SK-N-SH (cell line): ENCODE results near the gene MALT1. TPM values are rescaled to one million over a fixed set of nuclear protein-coding genes. Genes with fewer than 3 reads are reported as not detected.

Experiments
- CTCF ChIA-PET: fragments of 300-600, 350-600 bp; formaldehyde crosslinking; extraction: SDS; loops from one replicate; lab custom pipeline; 2021; lab: Yijun Ruan, JAX
- POLR2A ChIA-PET: fragments of 350-600 bp; sonication (Branson Sonifier 250); formaldehyde crosslinking; extraction: SDS; loops from one replicate; lab custom pipeline; 2020; ENCODE audit warnings: antibody characterized with exemption, inconsistent platforms; lab: Yijun Ruan, JAX
- DNase-seq: peaks from one replicate; pipeline ENCODE4 v3.0.0; 2012
- H2AFZ ChIP-seq: fragments of 200-600 bp; sonication (generic); 2 replicates; pipeline ENCODE4 v1.8.1; 2016; ENCODE audit warnings: antibody characterized with exemption, mild to moderate bottlenecking, low read depth
- H3F3A ChIP-seq: fragments of 200-600 bp; sonication (generic); replicated peaks from 2 replicates; pipeline ENCODE3; 2016; ENCODE audit warnings: antibody characterized with exemption, mild to moderate bottlenecking; ENCODE audit not compliant: insufficient read depth
- H3K27ac ChIP-seq, 2 experiments: fragments of 200-500 bp in 1 of 2; fragments of 200-600 bp in 1 of 2; sonication (Bioruptor generic) in 1 of 2; sonication (generic), shearing (Covaris generic) in 1 of 2; 2 replicates each; pipeline versions ENCODE4 v1.5.1 to v1.6.1; 2014 to 2016; ENCODE audit warnings: low read depth in 2 of 2, inconsistent platforms in 1 of 2, low read length in 1 of 2, mild to moderate bottlenecking in 1 of 2, mixed read lengths in 1 of 2
- H3K27me3 ChIP-seq: fragments of 200-600 bp; sonication (generic), shearing (Covaris generic); 2 replicates; pipeline ENCODE4 v1.6.1; 2016; ENCODE audit warnings: mixed run types; ENCODE audit not compliant: insufficient read depth
- H3K36me3 ChIP-seq, 2 experiments: fragments of 200-500 bp in 1 of 2; fragments of 200-600 bp in 1 of 2; sonication (Bioruptor generic) in 1 of 2; sonication (generic) in 1 of 2; replicated peaks in 1 of 2; 2 replicates each; pipeline versions ENCODE3 to v1.5.1; 2014 to 2016; ENCODE audit warnings: low read length in 1 of 2, mild to moderate bottlenecking in 1 of 2; ENCODE audit not compliant: insufficient read depth in 2 of 2, control insufficient read depth in 1 of 2
- H3K4me1 ChIP-seq, 2 experiments: fragments of 200-500 bp in 1 of 2; fragments of 200-600 bp in 1 of 2; sonication (Bioruptor generic) in 1 of 2; sonication (generic), shearing (Covaris generic) in 1 of 2; 2 replicates each; pipeline versions ENCODE4 v1.5.1 to v1.6.1; 2014 to 2016; ENCODE audit warnings: low read depth in 1 of 2, low read length in 1 of 2, mixed run types in 1 of 2; ENCODE audit not compliant: insufficient read depth in 2 of 2, control insufficient read depth in 1 of 2
- H3K4me2 ChIP-seq: fragments of 200-600 bp; sonication (generic), shearing (Covaris generic); 2 replicates; pipeline ENCODE4 v1.6.1; 2017; ENCODE audit warnings: mixed run types
- H3K4me3 ChIP-seq, 2 experiments: fragments of 200-500 bp in 1 of 2; fragments of 200-600 bp in 1 of 2; sonication (Bioruptor generic) in 1 of 2; sonication (generic), shearing (Covaris generic) in 1 of 2; 2 replicates each; pipeline versions ENCODE4 v1.5.1 to v1.8.1; 2014 to 2016; ENCODE audit warnings: low read depth in 2 of 2, inconsistent platforms in 1 of 2, low read length in 1 of 2, mild to moderate bottlenecking in 1 of 2, mixed read lengths in 1 of 2, moderate library complexity in 1 of 2
- H3K79me2 ChIP-seq: fragments of 200-600 bp; sonication (generic); 2 replicates; pipeline ENCODE4 v1.8.1; 2017; ENCODE audit warnings: mild to moderate bottlenecking; ENCODE audit not compliant: insufficient read depth
- H3K9ac ChIP-seq: fragments of 200-600 bp; sonication (generic); 2 replicates; pipeline ENCODE4 v1.6.1; 2017; ENCODE audit warnings: mixed run types
- H3K9me2 ChIP-seq: fragments of 200-600 bp; sonication (generic); 2 replicates; pipeline ENCODE4 v1.6.1; 2017; ENCODE audit warnings: mixed run types
- H3K9me3 ChIP-seq: fragments of 200-600 bp; sonication (generic); 2 replicates; pipeline ENCODE4 v1.6.1; 2017; ENCODE audit warnings: mixed run types, mild to moderate bottlenecking, moderate library complexity
- H4K20me1 ChIP-seq: fragments of 200-600 bp; sonication (generic); 2 replicates; pipeline ENCODE4 v1.6.1; 2017; ENCODE audit warnings: mild to moderate bottlenecking, mixed run types; ENCODE audit not compliant: insufficient read depth
- ELF1 ChIP-seq: IDR thresholded peaks from 2 replicates; pipeline ENCODE4 v1.4.0; 2012
- EP300 ChIP-seq, 2 experiments: IDR thresholded peaks; 2 replicates each; pipeline versions ENCODE4 v1.4.0 to v1.6.1; 2012; ENCODE audit warnings: borderline replicate concordance in 1 of 2, low read depth in 1 of 2, low read length in 1 of 2
- EZH2phosphoT487 ChIP-seq: fragments of 200-600 bp; sonication (generic); IDR thresholded peaks from 2 replicates; pipeline ENCODE4 v1.6.1; 2017; ENCODE audit warnings: low read depth, mixed run types, mild to moderate bottlenecking, antibody characterized with exemption, moderate library complexity, borderline replicate concordance
- FOXJ3 ChIP-seq: sonication (generic); formaldehyde crosslinking; IDR thresholded peaks from 2 replicates; pipeline ENCODE4 v1.5.1; 2020; ENCODE audit warnings: mild to moderate bottlenecking, missing genetic modification reagents
- FOXM1 ChIP-seq: IDR thresholded peaks from 2 replicates; pipeline ENCODE4 v1.4.0; 2012; ENCODE audit warnings: low read depth, mild to moderate bottlenecking
- GABPA ChIP-seq: IDR thresholded peaks from 2 replicates; pipeline ENCODE4 v1.4.0; 2012; ENCODE audit warnings: low read depth, mild to moderate bottlenecking
- JUND ChIP-seq: IDR thresholded peaks from 2 replicates; pipeline ENCODE4 v1.4.0; 2012
- MXI1 ChIP-seq: IDR thresholded peaks from 2 replicates; pipeline ENCODE4 v1.6.1; 2012; ENCODE audit warnings: mild to moderate bottlenecking, low read depth, low read length, improper control_type of control experiment
- NRF1 ChIP-seq: IDR thresholded peaks from 2 replicates; pipeline ENCODE4 v1.6.1; 2012; ENCODE audit warnings: low read depth, mild to moderate bottlenecking, low read length
- RAD21 ChIP-seq: IDR thresholded peaks from 2 replicates; pipeline ENCODE4 v1.6.1; 2012; ENCODE audit warnings: mild to moderate bottlenecking, low read length
- RFX5 ChIP-seq: IDR thresholded peaks from 2 replicates; pipeline ENCODE4 v1.6.1; 2012; ENCODE audit warnings: mild to moderate bottlenecking, improper control_type of control experiment, low read length
- SIN3A ChIP-seq: IDR thresholded peaks from 2 replicates; pipeline ENCODE4 v1.6.1; 2012; ENCODE audit warnings: low read depth, mild to moderate bottlenecking, low read length, moderate library complexity, borderline replicate concordance
- TAF1 ChIP-seq: IDR thresholded peaks from 2 replicates; pipeline ENCODE4 v1.6.1; 2012; ENCODE audit warnings: low read depth, mild to moderate bottlenecking, low read length, moderate library complexity, borderline replicate concordance
- TEAD4 ChIP-seq: IDR thresholded peaks from 2 replicates; pipeline ENCODE4 v1.4.0; 2012; ENCODE audit warnings: mild to moderate bottlenecking, borderline replicate concordance; ENCODE audit not compliant: insufficient read depth
- USF2 ChIP-seq: fragments of 150-350 bp; IDR thresholded peaks from 2 replicates; pipeline ENCODE4 v1.6.1; 2017; ENCODE audit warnings: antibody characterized with exemption, low read length, low read depth, borderline replicate concordance
- YY1 ChIP-seq: IDR thresholded peaks from 2 replicates; pipeline ENCODE4 v1.4.0; 2012; ENCODE audit warnings: low read depth, mild to moderate bottlenecking
- WGBS: methylation state at CpG from one replicate; pipeline ENCODE4 v1.1.6; 2017; ENCODE audit warnings: low lambda C conversion rate; 5-methylcytosine and 5-hydroxymethylcytosine counted together
- polyA plus RNA-seq, 3 experiments: library from polyadenylated mRNA; depleted of rRNA; stranded (reverse); fragments of >200 nt; gene quantifications; 2 replicates each; pipeline ENCODE4 v1.2.3, GENCODE V29; 2012
- TF ChIP-seq, protein P1 (sequence below): IDR thresholded peaks from 2 replicates; pipeline ENCODE4 v1.4.0; 2012; ENCODE audit warnings: low read depth
- TF ChIP-seq, protein P2 (sequence below): fragments of 200-600 bp; sonication (generic); IDR thresholded peaks from 2 replicates; pipeline ENCODE4 v1.6.1; 2017; ENCODE audit warnings: antibody characterized with exemption, mild to moderate bottlenecking, moderate library complexity
- TF ChIP-seq, protein P3 (sequence below): IDR thresholded peaks from 2 replicates; pipeline ENCODE4 v1.6.1; 2012; ENCODE audit warnings: mild to moderate bottlenecking, low read depth, low read length, moderate library complexity
- TF ChIP-seq, protein P4 (sequence below): IDR thresholded peaks from 2 replicates; pipeline ENCODE4; 2012

The MALT1 gene
- polyA plus RNA-seq, 1 of the 3 experiments (the other 2 are of a cell fraction): 6.6 TPM

- no peaks in the 10 kb centered on the region for H3K27me3 ChIP-seq
Observed at GRCh38 chr18:58772161-58772560, 100.9 kb downstream of the MALT1 start.

DNA sequence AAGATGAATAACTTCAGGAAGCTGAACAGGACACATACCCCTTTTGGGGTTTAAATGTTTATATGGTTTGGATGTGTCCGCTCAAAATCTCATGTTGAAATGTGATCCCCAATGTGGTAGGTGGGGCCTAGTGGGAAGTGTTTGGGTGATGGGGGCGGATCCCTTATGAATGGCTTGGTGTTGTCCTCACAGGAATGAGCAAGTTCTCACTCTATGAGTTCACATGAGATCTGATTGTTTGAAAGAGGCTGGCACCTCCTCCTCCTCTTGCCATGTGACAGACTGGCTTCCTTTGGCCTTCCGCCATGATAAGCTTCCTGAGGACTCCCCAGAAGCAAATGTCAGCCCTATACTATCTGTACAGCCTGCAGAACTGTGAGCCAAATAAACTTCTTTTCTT lies 104.8 kb downstream of the MALT1 start:
- ChIA-PET POLR2A (no interaction called here), CTCF (interaction anchor here (1.0 to 11.1 kb wide), 5 partner anchors 12 to 295 kb away, joined by 3 to 215 read pairs (median 6); no protein-coding TSS in a partner anchor)
- WGBS: 100% methylated on average over 3 of the region's 3 CpGs
- Histone ChIP-seq H3K9ac (no peak overlapping the region), H3K27me3 (no peaks in the 10 kb centered on the region), H3K4me2 (no peak overlapping the region), H3K79me2 (no peaks in the 10 kb centered on the region), H3K36me3 (no peaks in the 10 kb centered on the region), H2AFZ (no peak overlapping the region), H3F3A (no peaks in the 10 kb centered on the region), H3K4me3 (no peak overlapping the region), H3K4me1 (no peaks in the 10 kb centered on the region), H3K9me2 (no peaks in the 10 kb centered on the region), H3K9me3 (no peaks in the 10 kb centered on the region), H4K20me1 (no peaks in the 10 kb centered on the region), H3K27ac (no peak overlapping the region)
- no peak for DNase-seq
- TF ChIP-seq EP300 (IDR thresholded peaks at IDR 0.05; ENCODE audit: borderline replicate concordance in 1 of 2, low read depth in 1 of 2, low read length in 1 of 2) (no peak), TAF1 (no peak), NRF1 (no peak), TEAD4 (no peak), ELF1 (no peak), GABPA (no peak), JUND (no peak), YY1 (no peak), USF2 (no peak), EZH2phosphoT487 (no peak), MXI1 (no peak), RFX5 (no peak)
- TF ChIP-seq, protein P1, sequence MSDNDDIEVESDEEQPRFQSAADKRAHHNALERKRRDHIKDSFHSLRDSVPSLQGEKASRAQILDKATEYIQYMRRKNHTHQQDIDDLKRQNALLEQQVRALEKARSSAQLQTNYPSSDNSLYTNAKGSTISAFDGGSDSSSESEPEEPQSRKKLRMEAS: no peak
- TF ChIP-seq, protein P2, sequence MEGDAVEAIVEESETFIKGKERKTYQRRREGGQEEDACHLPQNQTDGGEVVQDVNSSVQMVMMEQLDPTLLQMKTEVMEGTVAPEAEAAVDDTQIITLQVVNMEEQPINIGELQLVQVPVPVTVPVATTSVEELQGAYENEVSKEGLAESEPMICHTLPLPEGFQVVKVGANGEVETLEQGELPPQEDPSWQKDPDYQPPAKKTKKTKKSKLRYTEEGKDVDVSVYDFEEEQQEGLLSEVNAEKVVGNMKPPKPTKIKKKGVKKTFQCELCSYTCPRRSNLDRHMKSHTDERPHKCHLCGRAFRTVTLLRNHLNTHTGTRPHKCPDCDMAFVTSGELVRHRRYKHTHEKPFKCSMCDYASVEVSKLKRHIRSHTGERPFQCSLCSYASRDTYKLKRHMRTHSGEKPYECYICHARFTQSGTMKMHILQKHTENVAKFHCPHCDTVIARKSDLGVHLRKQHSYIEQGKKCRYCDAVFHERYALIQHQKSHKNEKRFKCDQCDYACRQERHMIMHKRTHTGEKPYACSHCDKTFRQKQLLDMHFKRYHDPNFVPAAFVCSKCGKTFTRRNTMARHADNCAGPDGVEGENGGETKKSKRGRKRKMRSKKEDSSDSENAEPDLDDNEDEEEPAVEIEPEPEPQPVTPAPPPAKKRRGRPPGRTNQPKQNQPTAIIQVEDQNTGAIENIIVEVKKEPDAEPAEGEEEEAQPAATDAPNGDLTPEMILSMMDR: no peak
- TF ChIP-seq, protein P3, sequence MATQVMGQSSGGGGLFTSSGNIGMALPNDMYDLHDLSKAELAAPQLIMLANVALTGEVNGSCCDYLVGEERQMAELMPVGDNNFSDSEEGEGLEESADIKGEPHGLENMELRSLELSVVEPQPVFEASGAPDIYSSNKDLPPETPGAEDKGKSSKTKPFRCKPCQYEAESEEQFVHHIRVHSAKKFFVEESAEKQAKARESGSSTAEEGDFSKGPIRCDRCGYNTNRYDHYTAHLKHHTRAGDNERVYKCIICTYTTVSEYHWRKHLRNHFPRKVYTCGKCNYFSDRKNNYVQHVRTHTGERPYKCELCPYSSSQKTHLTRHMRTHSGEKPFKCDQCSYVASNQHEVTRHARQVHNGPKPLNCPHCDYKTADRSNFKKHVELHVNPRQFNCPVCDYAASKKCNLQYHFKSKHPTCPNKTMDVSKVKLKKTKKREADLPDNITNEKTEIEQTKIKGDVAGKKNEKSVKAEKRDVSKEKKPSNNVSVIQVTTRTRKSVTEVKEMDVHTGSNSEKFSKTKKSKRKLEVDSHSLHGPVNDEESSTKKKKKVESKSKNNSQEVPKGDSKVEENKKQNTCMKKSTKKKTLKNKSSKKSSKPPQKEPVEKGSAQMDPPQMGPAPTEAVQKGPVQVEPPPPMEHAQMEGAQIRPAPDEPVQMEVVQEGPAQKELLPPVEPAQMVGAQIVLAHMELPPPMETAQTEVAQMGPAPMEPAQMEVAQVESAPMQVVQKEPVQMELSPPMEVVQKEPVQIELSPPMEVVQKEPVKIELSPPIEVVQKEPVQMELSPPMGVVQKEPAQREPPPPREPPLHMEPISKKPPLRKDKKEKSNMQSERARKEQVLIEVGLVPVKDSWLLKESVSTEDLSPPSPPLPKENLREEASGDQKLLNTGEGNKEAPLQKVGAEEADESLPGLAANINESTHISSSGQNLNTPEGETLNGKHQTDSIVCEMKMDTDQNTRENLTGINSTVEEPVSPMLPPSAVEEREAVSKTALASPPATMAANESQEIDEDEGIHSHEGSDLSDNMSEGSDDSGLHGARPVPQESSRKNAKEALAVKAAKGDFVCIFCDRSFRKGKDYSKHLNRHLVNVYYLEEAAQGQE: no peak

More at GRCh38 chr18:58772161-58772560, 100.9 kb downstream of the MALT1 start:
- no peak overlapping the region for H3K4me2 ChIP-seq
- H3K4me3 ChIP-seq: no peak overlapping the region
- ChIA-PET CTCF (interaction anchor here (1.4 to 11.1 kb wide), 3 partner anchors 286 to 312 kb away, joined by 3 to 215 read pairs (median 4); no protein-coding TSS in a partner anchor), POLR2A (no interaction called here)
- no peaks in the 10 kb centered on the region for H3F3A ChIP-seq
- TF ChIP-seq, protein P4, sequence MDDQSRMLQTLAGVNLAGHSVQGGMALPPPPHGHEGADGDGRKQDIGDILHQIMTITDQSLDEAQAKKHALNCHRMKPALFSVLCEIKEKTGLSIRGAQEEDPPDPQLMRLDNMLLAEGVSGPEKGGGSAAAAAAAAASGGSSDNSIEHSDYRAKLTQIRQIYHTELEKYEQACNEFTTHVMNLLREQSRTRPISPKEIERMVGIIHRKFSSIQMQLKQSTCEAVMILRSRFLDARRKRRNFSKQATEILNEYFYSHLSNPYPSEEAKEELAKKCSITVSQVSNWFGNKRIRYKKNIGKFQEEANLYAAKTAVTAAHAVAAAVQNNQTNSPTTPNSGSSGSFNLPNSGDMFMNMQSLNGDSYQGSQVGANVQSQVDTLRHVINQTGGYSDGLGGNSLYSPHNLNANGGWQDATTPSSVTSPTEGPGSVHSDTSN: no peak
- TF ChIP-seq FOXM1 (no peak), RAD21 (no peak), FOXJ3 (CRISPR knock-in tag) (no peak), EZH2phosphoT487 (no peak), EP300 (IDR thresholded peaks at IDR 0.05; ENCODE audit: borderline replicate concordance in 1 of 2, low read depth in 1 of 2, low read length in 1 of 2) (no peak), SIN3A (no peak), JUND (no peak), RFX5 (no peak)
- TF ChIP-seq, protein P1: no peak
- H3K79me2 ChIP-seq: no peaks in the 10 kb centered on the region
- no peaks in the 10 kb centered on the region for H4K20me1 ChIP-seq
- H3K4me1 ChIP-seq: peaks cover 2 to 4% of the 10 kb centered on the region in 2 experiments; a peak in 1 of 4 replicates
- no peaks in the 10 kb centered on the region for H3K36me3 ChIP-seq
- 44% methylated on average over 4 of the region's 4 CpGs for WGBS
- no peaks in the 10 kb centered on the region for H3K9me3 ChIP-seq
- H3K9ac ChIP-seq: no peak overlapping the region
- H3K9me2 ChIP-seq: no peaks in the 10 kb centered on the region
- no peak overlapping the region for H2AFZ ChIP-seq
- no peak overlapping the region for H3K27ac ChIP-seq
- DNase-seq: no peak
